HG03571 (cell line): ENCODE data around the gene TTC1.
"Not testable (repeated sequence)": the region's sequence is repeated elsewhere in the genome, so short reads cannot be mapped to it uniquely, and the experiment has no call there.

Experiments
- ATAC-seq: cut with Tn5 transposase; IDR thresholded peaks from one replicate; pipeline ENCODE4 v1.9.1; 2021; ENCODE audit not compliant: unreplicated experiment

TTC1 gene

GRCh38 chr5:160008877-160009590 is at the start of gene TTC1:
TTC1 (plus strand) TSS chr5:160009139; CDS start chr5:160010529, 1,390 bp downstream.
- ATAC-seq = peak; percentile 99

DNA sequence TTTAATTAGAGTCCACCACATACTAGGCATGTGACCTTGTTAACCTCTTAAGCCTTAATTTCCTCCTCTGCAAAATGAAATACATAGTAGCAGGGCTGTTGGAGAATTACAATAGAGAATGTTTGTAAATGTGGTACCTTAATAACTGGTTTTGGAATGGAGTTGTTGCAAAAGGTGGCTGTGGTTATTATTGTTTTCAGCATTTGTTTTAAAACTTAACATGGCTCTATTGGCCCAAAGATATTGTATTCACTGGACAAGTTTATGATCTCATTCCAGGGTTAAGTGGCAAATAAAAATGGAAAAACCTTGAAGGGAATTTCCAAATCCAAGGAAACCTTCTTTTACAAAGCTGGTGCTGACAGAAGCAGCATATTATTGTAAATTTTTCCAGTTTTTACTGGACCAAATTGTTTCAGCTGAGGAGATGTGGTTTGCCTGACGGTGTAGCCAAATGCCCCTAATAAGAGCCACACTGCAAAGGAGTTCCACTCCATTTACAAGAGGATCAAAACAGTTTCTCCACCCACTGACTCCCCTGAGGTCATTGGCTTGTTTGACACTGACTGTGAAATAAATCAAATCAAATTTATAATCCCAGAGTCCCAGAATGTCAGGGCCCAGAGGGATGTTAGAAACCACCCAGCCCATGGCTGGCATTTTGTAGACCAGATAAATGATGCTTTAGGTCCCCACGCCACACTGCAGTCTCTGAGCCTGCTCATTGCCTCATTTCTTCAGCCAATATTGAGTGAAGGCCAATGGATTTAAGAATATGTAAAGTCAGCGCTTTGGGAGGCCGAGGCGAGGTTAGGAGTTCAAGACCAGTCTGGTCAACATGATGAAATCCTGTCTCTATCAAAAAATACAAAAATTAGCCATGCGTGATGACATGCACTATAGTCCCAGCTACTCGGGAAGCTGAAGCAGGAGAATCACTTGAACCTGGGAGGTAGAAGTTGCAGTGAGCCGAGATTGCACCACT is 47.5 kb upstream of the TTC1 start:
- ATAC-seq = no peak

DNA sequence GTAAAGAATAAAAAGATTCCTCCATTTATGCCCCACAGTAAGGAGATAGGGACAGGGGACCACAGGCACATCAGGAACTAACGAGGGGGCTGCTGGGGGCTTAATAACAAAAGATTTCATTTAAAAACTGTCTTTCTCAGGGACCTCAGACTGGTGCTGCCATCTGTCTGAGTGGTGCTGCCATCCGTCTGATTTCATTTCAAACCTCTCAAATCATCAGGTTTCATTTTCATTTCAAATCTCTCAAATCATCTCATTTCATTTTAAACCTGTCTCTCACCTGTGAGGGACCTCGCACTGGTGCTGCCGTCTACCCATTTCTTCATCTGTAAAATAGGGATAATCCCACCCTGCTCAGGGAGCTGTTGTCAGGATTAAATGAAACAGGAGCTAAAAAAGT is 46.7 kb upstream of the TTC1 start:
- ATAC-seq = no peak

GRCh38 chr5:159963935-159964334 is 45.0 kb upstream of the TTC1 start:
- ATAC-seq = no peak

- no peak for ATAC-seq
These were observed 43.7 kb upstream of the TTC1 start for GRCh38 chr5:159965031-159965837.

- ATAC-seq = not testable (repeated sequence)
These were observed 43.2 kb upstream of the TTC1 start for GRCh38 chr5:159965838-159966128.

DNA sequence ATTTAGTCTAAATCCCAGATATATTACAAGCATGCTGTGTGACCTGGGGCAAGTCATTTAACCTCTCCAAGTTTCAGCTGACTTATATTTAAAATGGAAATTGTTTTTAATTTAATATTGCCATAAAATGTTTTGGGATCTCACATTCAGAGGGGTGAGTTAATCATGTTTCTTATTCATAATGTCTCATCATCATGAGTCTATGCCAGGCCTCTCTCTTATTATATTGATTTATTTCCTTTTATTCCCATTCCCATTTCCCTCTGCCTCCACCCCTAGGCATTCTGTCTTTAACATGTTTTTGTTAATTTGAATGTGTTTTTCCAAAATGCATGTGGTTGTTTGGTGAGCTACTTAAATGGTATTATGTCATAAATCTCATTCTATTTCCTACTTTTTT is 39.0 kb upstream of the TTC1 start:
- ATAC-seq = no peak

DNA sequence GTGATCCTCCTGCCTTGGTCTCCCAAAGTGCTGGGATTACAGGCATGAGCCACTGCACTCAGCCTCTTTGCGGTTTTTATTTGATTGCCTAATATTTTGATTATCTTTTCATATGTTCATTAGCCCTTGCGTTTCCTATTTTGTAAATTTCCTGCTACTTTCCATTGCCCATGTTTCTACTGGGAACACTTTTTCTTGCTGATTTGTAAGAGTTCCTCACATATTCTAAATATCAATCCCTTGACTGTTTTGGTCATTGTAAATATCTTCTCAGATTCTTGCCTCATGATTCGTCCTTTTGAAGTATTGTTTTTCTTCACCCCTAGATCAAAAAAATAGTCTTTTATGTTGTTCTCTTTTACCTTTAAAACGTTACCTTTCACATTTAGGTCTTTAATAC is 37.9 kb upstream of the TTC1 start:
- no peak for ATAC-seq

DNA sequence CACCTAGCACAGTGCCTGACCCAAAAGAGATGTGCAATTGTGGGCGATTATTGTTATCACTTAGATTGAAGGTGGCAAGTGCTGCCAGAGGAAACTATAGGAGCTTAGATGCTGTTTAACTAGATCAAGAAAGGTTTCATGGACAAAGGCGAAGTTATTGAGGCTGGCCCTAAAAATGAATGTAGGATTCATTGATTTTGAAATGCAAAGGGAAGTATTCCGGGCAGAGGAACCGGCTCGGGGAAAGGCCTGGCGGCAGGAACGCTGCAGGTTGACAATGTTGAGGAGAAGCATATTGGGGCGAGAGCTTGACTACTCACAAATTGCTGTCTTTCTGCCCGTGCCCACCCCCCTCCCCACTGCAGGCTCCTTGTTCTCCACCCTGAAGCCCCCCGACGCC is 37.4 kb upstream of the TTC1 start:
- no peak for ATAC-seq

DNA sequence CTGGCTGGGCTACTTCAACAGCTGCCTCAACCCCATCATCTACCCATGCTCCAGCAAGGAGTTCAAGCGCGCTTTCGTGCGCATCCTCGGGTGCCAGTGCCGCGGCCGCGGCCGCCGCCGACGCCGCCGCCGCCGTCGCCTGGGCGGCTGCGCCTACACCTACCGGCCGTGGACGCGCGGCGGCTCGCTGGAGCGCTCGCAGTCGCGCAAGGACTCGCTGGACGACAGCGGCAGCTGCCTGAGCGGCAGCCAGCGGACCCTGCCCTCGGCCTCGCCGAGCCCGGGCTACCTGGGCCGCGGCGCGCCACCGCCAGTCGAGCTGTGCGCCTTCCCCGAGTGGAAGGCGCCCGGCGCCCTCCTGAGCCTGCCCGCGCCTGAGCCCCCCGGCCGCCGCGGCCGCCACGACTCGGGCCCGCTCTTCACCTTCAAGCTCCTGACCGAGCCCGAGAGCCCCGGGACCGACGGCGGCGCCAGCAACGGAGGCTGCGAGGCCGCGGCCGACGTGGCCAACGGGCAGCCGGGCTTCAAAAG is 36.9 kb upstream of the TTC1 start:
- ATAC-seq = no peak

- ATAC-seq = no peak
These were observed 36.2 kb upstream of the TTC1 start for GRCh38 chr5:159972538-159973362.

DNA sequence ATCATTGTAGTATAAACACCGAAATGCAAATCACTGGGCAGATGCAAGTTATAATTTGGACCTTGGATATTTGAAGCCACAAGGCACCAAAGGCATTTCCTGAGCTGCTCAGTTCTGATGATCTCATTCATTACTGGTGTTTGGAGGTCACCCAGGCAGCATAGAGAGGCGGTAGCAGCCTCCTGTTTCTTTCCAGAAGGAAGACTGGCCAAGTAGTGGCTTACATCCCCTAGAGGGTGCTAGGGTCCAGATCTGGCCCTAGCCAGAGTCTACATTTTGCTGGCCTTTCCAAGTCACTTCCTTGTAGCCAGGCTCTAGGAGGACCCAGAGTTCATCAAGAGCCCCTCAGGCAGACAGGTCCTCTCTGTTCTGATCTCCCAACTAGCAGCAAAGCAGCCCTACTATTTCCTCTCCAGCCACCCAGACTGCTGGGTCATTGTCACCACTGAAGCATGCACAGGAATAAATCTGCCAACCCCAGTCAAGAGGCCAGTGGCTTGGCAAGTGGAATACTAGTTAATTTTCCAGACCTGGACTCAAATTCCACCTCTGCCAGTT is 33.4 kb upstream of the TTC1 start:
- ATAC-seq = no peak

- no peak for ATAC-seq
These were observed 32.0 kb upstream of the TTC1 start for GRCh38 chr5:159976921-159977320.

DNA sequence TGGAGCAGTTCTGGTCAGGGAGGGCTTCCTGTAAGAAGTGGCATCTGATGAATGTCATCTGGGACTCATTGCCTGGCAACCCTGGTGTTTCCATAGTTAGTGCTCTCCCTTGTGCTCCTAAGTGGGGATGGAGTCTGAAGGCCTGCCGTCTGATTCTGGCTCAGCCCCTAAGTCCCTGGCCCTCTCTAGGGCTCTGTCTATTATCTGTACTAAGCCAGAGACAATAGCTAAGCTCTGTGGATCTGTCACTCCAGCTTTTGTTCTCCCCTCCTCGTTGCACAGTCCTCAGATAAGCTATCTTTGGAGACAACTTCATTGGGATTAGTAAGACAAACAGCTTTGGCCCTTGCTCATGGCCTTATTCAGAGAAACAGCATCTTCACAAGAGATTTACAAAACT is 30.6 kb upstream of the TTC1 start:
- no peak for ATAC-seq

DNA sequence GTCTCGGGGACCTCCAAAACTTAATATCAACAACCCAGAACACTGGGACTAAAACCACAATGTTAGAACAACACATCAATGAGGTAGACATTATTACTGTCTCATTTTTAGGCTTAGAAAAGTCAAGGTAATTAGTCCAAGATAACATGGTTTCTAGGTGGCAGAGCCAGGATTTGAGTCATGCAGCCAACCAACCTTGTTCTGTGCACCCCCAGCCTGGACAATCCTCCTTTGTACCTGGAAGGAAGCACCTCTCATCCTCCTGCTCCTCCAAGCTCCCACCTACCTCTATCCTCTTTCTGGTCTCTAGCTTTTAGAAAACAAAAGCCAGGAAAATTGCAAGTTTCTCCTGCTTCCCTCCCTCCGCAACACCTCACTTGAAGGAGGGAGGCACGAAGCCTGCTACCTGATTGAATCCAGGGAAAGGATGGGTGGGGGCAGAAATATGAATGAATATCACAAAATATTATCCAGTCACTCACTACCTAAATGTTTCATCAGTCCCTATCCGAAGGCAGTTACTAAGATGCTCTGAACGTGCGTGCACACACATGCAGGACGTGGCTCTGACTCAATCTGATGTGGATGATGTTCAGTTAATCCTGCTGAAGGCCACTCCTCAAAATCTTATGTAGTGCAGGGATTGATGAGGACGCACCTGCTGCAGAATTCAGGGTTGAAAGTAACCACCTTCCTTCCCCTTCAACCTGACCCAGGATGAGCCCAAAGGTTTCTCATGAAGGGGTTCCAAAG is 26.3 kb upstream of the TTC1 start:
- ATAC-seq = no peak

DNA sequence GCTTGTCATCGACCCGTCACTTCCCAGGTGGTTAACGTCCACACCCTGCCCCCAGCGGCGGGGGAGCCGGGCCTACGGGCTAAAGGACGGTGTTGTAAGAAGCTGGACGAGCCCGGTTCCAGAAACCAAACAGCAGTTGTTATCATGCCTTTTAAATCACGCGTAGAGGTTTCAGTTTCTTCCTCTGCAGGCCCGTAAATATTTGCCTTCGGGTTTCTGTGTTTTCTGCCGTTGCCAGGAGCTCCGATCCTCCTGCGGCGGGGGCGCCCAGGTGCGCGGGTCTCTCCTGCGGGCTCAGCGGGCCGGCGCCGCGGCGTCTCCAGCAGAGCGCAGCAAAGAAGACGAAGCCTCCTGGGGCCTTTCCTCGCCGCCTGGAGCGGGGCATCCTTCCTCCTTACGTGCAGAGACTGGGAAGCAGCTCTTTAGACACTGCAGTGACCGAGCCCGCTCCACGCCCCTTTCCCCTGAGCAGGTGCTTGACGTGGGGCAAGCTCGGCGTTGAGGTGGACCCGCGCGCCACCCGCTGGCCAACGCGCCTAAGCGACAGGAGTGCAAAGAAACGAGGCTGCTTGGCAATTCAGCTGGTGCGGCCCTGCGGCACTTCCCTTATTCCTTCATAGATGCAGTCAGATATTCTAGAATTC is 21.8 kb upstream of the TTC1 start:
- peak; percentile 86 for ATAC-seq

GRCh38 chr5:159990506-159990905 is 18.4 kb upstream of the TTC1 start:
- ATAC-seq = no peak

GRCh38 chr5:159992566-159992965 is 16.4 kb upstream of the TTC1 start:
- no peak for ATAC-seq

DNA sequence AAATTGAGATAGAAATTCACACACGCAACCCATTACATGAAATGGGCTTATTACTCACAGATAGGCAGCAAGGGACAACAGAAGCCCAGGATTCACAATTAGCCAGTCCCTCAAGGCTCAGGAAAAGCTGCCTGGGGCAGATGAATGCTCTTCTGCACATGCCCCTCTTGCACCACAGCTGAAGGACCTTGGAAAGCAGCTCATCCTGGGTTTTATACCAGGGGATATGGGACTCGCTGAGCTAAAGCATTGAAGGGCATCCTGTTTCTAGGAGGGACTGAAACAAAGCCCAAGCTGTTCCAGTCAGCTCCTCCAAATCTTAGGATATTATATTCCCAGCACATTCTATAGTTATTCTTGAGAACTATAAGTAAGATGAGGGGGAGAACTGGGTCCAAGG is 15.7 kb upstream of the TTC1 start:
- no peak for ATAC-seq
